Mesothelial cell of epicardium (in vitro differentiated cells): Measurements from ENCODE around the gene HIGD2A. TPM values are rescaled to one million over a fixed set of nuclear protein-coding genes. Genes with fewer than 3 reads are reported as not detected.

ENCODE experiments used
- DNase-seq, 2 experiments: peaks; one replicate each; pipeline ENCODE4 v3.0.0; 2021; ENCODE audit warnings: low spot score in 2 of 2; ENCODE audit not compliant: unreplicated experiment in 2 of 2
- H3K27ac Mint-ChIP-seq: 2 replicates; pipeline ENCODE4 v1.8.0; 2021; ENCODE audit warnings: mixed read lengths
- H3K27me3 Mint-ChIP-seq: 2 replicates; pipeline ENCODE4 v1.8.0; 2021; ENCODE audit warnings: low read depth, mixed read lengths
- H3K36me3 Mint-ChIP-seq: 2 replicates; pipeline ENCODE4 v1.8.0; 2021; ENCODE audit warnings: mixed read lengths
- H3K4me1 Mint-ChIP-seq: 2 replicates; pipeline ENCODE4 v1.8.0; 2021; ENCODE audit warnings: mixed read lengths
- H3K4me3 Mint-ChIP-seq: 2 replicates; pipeline ENCODE4 v1.8.0; 2021; ENCODE audit warnings: mild to moderate bottlenecking, moderate library complexity, mixed read lengths
- H3K9me3 Mint-ChIP-seq: 2 replicates; pipeline ENCODE4 v1.8.0; 2021; ENCODE audit warnings: mixed read lengths
- CTCF ChIP-seq: fragments of 200-600 bp; sonication (generic); IDR thresholded peaks from one replicate; pipeline ENCODE4 v1.5.0; 2021; ENCODE audit warnings: antibody characterized with exemption; ENCODE audit not compliant: unreplicated experiment
- total RNA-seq: library from RNA; stranded (reverse); gene quantifications from 3 replicates; pipeline ENCODE4 v1.2.1, GENCODE V29; 2021

HIGD2A gene
- total RNA-seq, 1 donor from 2014 or later, result 82.5 TPM

GRCh38 chr5:176371621-176372539, 16.7 kb upstream of the HIGD2A start:
- Mint-ChIP-seq H3K27ac (no peak overlapping the region), H3K4me3 (no peak overlapping the region), H3K36me3 (peaks cover 30% of the 10 kb centered on the region), H3K9me3 (no peaks in the 10 kb centered on the region), H3K4me1 (peaks cover 10% of the 10 kb centered on the region), H3K27me3 (no peaks in the 10 kb centered on the region)
- no peak for DNase-seq
- TF ChIP-seq CTCF, result no peak

GRCh38 chr5:176373100-176373818, 15.3 kb upstream of the HIGD2A start:
- Mint-ChIP-seq H3K4me3 (no peak overlapping the region), H3K36me3 (peaks cover 22% of the 10 kb centered on the region), H3K9me3 (no peaks in the 10 kb centered on the region), H3K27ac (peak overlapping the region; percentile 18), H3K27me3 (no peaks in the 10 kb centered on the region), H3K4me1 (peaks cover 10% of the 10 kb centered on the region)
- no peak for TF ChIP-seq CTCF
- no peak for DNase-seq

- Mint-ChIP-seq H3K27ac (no peak overlapping the region), H3K4me3 (no peak overlapping the region), H3K36me3 (peaks cover 24% of the 10 kb centered on the region), H3K27me3 (no peaks in the 10 kb centered on the region), H3K9me3 (no peaks in the 10 kb centered on the region), H3K4me1 (no peaks in the 10 kb centered on the region)
- no peak for TF ChIP-seq CTCF
- DNase-seq, result no peak
These were observed 8.7 kb upstream of the HIGD2A start for GRCh38 chr5:176379881-176380280.

- no peak for DNase-seq
- Mint-ChIP-seq H3K36me3 (peaks cover 28% of the 10 kb centered on the region), H3K9me3 (no peaks in the 10 kb centered on the region), H3K27me3 (no peaks in the 10 kb centered on the region), H3K4me3 (no peak overlapping the region), H3K27ac (no peak overlapping the region), H3K4me1 (no peaks in the 10 kb centered on the region)
- TF ChIP-seq CTCF, result no peak
These were observed 7.1 kb upstream of the HIGD2A start for GRCh38 chr5:176381423-176381822.

GRCh38 chr5:176381979-176382378, 6.6 kb upstream of the HIGD2A start:
- Mint-ChIP-seq H3K9me3 (no peaks in the 10 kb centered on the region), H3K4me1 (peaks cover 3% of the 10 kb centered on the region), H3K4me3 (no peak overlapping the region), H3K27me3 (no peaks in the 10 kb centered on the region), H3K36me3 (peaks cover 24% of the 10 kb centered on the region), H3K27ac (no peak overlapping the region)
- DNase-seq, result no peak
- no peak for TF ChIP-seq CTCF
